ENCODE measurements around the gene NAPA.
A peak's percentile ranks its signal among the peaks of the same experiment; 100 is the strongest.

The NAPA gene

DNA sequence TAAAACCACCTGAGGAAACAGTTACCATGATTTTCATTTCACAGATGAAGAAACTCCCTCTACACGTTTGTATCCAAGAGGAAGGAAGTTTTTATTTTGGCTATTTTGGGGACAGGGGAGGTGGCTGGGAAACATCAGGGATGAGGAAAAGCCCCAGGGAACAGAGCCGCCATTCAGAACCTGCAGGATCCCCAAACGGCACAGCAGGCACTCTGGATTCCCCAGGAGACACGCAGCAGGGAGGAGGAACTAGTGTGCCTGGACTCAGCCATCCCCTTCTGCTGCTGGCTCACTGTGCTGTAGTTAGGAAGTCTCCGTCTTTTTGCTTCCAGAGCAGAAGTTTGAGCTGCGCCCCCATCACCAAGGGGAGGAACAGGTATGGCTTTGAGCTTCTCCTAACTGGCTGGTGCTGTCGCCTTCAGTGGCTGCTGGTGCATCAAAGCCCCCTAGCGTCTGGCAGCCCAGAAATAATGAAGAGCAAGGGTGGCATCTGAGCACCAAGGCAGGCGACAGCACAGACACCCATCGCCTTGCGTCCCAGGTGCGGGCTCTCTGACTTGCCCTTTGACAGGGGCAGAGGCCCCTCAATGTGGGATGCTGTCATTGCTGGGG lies 4.2 kb downstream of the NAPA start:
- H3K36me3 ChIP-seq (ENCODE audit: control insufficient read depth, low read length), result peaks cover 10% of the 10 kb centered on the region
- no peaks in the 10 kb centered on the region for H3K27me3 ChIP-seq (ENCODE audit: control insufficient read depth, low read length)
- peaks cover 23% of the 10 kb centered on the region for H3K4me1 ChIP-seq (ENCODE audit: control insufficient read depth, low read length)
- no peak overlapping the region for H3K4me3 ChIP-seq (ENCODE audit: low read length)
- H3K27ac ChIP-seq (ENCODE audit: low read depth, low read length), result no peak overlapping the region
- no peaks in the 10 kb centered on the region for H3F3A ChIP-seq (ENCODE audit: control insufficient read depth, insufficient read depth)
- H3K9me3 ChIP-seq (ENCODE audit: control insufficient read depth, insufficient read depth, low read length), result no peaks in the 10 kb centered on the region
- H4K20me1 ChIP-seq (ENCODE audit: control insufficient read depth, insufficient read depth, low read depth, low read length), result peaks cover 4% of the 10 kb centered on the region
- no peak overlapping the region for H3K4me2 ChIP-seq (ENCODE audit: low read length)
- TF ChIP-seq EZH2phosphoT487 (IDR thresholded peaks at IDR 0.05; ENCODE audit: borderline replicate concordance, low read length), result no peak
- TF ChIP-seq, protein P1, sequence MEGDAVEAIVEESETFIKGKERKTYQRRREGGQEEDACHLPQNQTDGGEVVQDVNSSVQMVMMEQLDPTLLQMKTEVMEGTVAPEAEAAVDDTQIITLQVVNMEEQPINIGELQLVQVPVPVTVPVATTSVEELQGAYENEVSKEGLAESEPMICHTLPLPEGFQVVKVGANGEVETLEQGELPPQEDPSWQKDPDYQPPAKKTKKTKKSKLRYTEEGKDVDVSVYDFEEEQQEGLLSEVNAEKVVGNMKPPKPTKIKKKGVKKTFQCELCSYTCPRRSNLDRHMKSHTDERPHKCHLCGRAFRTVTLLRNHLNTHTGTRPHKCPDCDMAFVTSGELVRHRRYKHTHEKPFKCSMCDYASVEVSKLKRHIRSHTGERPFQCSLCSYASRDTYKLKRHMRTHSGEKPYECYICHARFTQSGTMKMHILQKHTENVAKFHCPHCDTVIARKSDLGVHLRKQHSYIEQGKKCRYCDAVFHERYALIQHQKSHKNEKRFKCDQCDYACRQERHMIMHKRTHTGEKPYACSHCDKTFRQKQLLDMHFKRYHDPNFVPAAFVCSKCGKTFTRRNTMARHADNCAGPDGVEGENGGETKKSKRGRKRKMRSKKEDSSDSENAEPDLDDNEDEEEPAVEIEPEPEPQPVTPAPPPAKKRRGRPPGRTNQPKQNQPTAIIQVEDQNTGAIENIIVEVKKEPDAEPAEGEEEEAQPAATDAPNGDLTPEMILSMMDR (IDR thresholded peaks at IDR 0.05; ENCODE audit: low read depth, low read length, poor library complexity, severe bottlenecking), result peak; percentile 12
- H3K79me2 ChIP-seq (ENCODE audit: control insufficient read depth, low read length), result peaks cover 84% of the 10 kb centered on the region
- H3K9me2 ChIP-seq (replicated peaks; ENCODE audit: control insufficient read depth, low read length), result no peaks in the 10 kb centered on the region

DNA sequence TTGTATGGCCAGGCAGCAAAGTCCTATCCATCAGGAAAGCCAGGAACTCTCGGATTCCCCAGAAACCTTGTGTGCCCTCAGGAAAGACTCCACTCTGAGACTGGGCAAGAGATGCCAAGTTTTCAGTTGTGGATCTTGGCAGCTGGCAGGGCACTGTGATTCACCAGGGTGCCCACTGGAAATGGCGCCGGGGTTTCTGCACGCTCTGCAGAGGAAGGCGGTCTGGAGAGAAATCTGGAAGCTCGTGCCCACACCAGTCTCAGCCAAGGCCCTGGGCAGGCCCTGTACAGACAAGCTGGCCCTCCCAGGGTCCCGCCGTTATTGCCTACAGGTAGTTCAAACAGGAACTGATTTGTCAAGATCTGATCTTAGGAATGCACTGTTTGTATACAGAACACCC lies 4.9 kb downstream of the NAPA start:
- Histone ChIP-seq H4K20me1 (ENCODE audit: control insufficient read depth, insufficient read depth, low read depth, low read length) (peaks cover 4% of the 10 kb centered on the region), H3K79me2 (ENCODE audit: control insufficient read depth, low read length) (peaks cover 87% of the 10 kb centered on the region), H3K4me2 (ENCODE audit: low read length) (no peak overlapping the region), H3K9me2 (replicated peaks; ENCODE audit: control insufficient read depth, low read length) (no peaks in the 10 kb centered on the region), H3K36me3 (ENCODE audit: control insufficient read depth, low read length) (peaks cover 10% of the 10 kb centered on the region), H3K27me3 (ENCODE audit: control insufficient read depth, low read length) (no peaks in the 10 kb centered on the region), H3K9me3 (ENCODE audit: control insufficient read depth, insufficient read depth, low read length) (no peaks in the 10 kb centered on the region), H3K4me1 (ENCODE audit: control insufficient read depth, low read length) (peaks cover 21% of the 10 kb centered on the region), H3K4me3 (ENCODE audit: low read length) (no peak overlapping the region), H3F3A (ENCODE audit: control insufficient read depth, insufficient read depth) (no peaks in the 10 kb centered on the region), H3K27ac (ENCODE audit: low read depth, low read length) (no peak overlapping the region)
- TF ChIP-seq, protein P1 (IDR thresholded peaks at IDR 0.05; ENCODE audit: low read depth, low read length, poor library complexity, severe bottlenecking), result no peak
- no peak for TF ChIP-seq EZH2phosphoT487 (IDR thresholded peaks at IDR 0.05; ENCODE audit: borderline replicate concordance, low read length)

- H3K4me2 ChIP-seq (ENCODE audit: low read length), result no peak overlapping the region
- no peak for TF ChIP-seq EZH2phosphoT487 (IDR thresholded peaks at IDR 0.05; ENCODE audit: borderline replicate concordance, low read length)
- TF ChIP-seq, protein P1 (IDR thresholded peaks at IDR 0.05; ENCODE audit: low read depth, low read length, poor library complexity, severe bottlenecking), result no peak
- peaks cover 81% of the 10 kb centered on the region for H3K79me2 ChIP-seq (ENCODE audit: control insufficient read depth, low read length)
- H3K36me3 ChIP-seq (ENCODE audit: control insufficient read depth, low read length), result peaks cover 6% of the 10 kb centered on the region
- no peak overlapping the region for H3K27ac ChIP-seq (ENCODE audit: low read depth, low read length)
- H3K9me2 ChIP-seq (replicated peaks; ENCODE audit: control insufficient read depth, low read length), result no peaks in the 10 kb centered on the region
- H3K4me3 ChIP-seq (ENCODE audit: low read length), result no peak overlapping the region
- no peaks in the 10 kb centered on the region for H3K9me3 ChIP-seq (ENCODE audit: control insufficient read depth, insufficient read depth, low read length)
- H3K4me1 ChIP-seq (ENCODE audit: control insufficient read depth, low read length), result peaks cover 21% of the 10 kb centered on the region
- H3F3A ChIP-seq (ENCODE audit: control insufficient read depth, insufficient read depth), result no peaks in the 10 kb centered on the region
- H4K20me1 ChIP-seq (ENCODE audit: control insufficient read depth, insufficient read depth, low read depth, low read length), result peaks cover 4% of the 10 kb centered on the region
- no peaks in the 10 kb centered on the region for H3K27me3 ChIP-seq (ENCODE audit: control insufficient read depth, low read length)
Measured at GRCh38 chr19:47509170-47509847, 5.6 kb downstream of the NAPA start.

All from DOHH2 (cell line).